GM23338 (cell line): ENCODE measurements around the gene FMN1. TPM values are rescaled to one million over a fixed set of nuclear protein-coding genes. Genes with fewer than 3 reads are reported as not detected.

Experiments
- ATAC-seq: fragments of 200-7000 bp; cut with Tn5 transposase; 3 replicates; pipeline ENCODE4 v1.9.1; 2020
- DNase-seq: peaks from one replicate; pipeline ENCODE4 v3.0.0-alpha.2; 2015; ENCODE audit warnings: low spot score
- H2AFZ ChIP-seq: fragments of 200-600 bp; sonication (generic); 2 replicates; pipeline ENCODE4 v1.8.0; 2016; ENCODE audit warnings: antibody characterized with exemption, mild to moderate bottlenecking, moderate library complexity
- H3F3A ChIP-seq: fragments of 200-600 bp; sonication (generic); replicated peaks from 2 replicates; pipeline ENCODE4 v1.8.0; 2017; ENCODE audit warnings: antibody characterized with exemption, mixed run types, low read depth
- H3K27ac ChIP-seq: fragments of 200-600 bp; sonication (generic); 2 replicates; pipeline ENCODE4 v1.6.1; 2016; ENCODE audit warnings: low read depth
- H3K27me3 ChIP-seq: fragments of 200-600 bp; sonication (generic); 2 replicates; pipeline ENCODE4 v1.8.0; 2016; ENCODE audit warnings: mild to moderate bottlenecking, mixed run types, moderate library complexity; ENCODE audit not compliant: insufficient read depth
- H3K36me3 ChIP-seq: fragments of 200-600 bp; sonication (generic); 2 replicates; pipeline ENCODE4 v1.8.0; 2016; ENCODE audit warnings: mild to moderate bottlenecking; ENCODE audit not compliant: insufficient read depth
- H3K4me1 ChIP-seq: fragments of 200-600 bp; sonication (generic); 2 replicates; pipeline ENCODE4 v1.8.0; 2016; ENCODE audit warnings: mild to moderate bottlenecking, moderate library complexity; ENCODE audit not compliant: insufficient read depth
- H3K4me2 ChIP-seq: fragments of 200-600 bp; sonication (generic); 2 replicates; pipeline ENCODE4 v1.7.1; 2017; ENCODE audit warnings: mixed run types
- H3K4me3 ChIP-seq: fragments of 200-600 bp; sonication (generic); 2 replicates; pipeline ENCODE4 v1.6.1; 2016; ENCODE audit warnings: mixed run types
- H3K79me2 ChIP-seq: fragments of 200-600 bp; sonication (generic); replicated peaks from 2 replicates; pipeline ENCODE4 v1.8.0; 2017; ENCODE audit warnings: mild to moderate bottlenecking; ENCODE audit not compliant: insufficient read depth
- H3K9me2 ChIP-seq: fragments of 200-600 bp; sonication (generic); 2 replicates; pipeline ENCODE4 v1.8.0; 2017; ENCODE audit not compliant: insufficient read depth
- H4K20me1 ChIP-seq: fragments of 200-600 bp; sonication (generic); replicated peaks from 2 replicates; pipeline ENCODE4 v1.8.0; 2017; ENCODE audit warnings: mild to moderate bottlenecking; ENCODE audit not compliant: insufficient read depth
- H3K27ac Mint-ChIP-seq: 2 replicates; pipeline ENCODE4 v1.8.0; 2020; ENCODE audit warnings: inconsistent platforms, mild to moderate bottlenecking, moderate library complexity, mixed read lengths
- H3K27me3 Mint-ChIP-seq: 3 replicates; pipeline ENCODE4 v1.8.0; 2022; ENCODE audit warnings: low read depth, mild to moderate bottlenecking, moderate library complexity, mixed read lengths, inconsistent platforms; ENCODE audit not compliant: insufficient read depth, poor library complexity
- H3K36me3 Mint-ChIP-seq: 3 replicates; pipeline ENCODE4 v1.8.0; 2021; ENCODE audit warnings: low read depth, mild to moderate bottlenecking, inconsistent platforms, moderate library complexity, mixed read lengths
- H3K4me1 Mint-ChIP-seq: 3 replicates; pipeline ENCODE4 v1.8.0; 2020; ENCODE audit warnings: mild to moderate bottlenecking, inconsistent platforms, mixed read lengths
- H3K4me3 Mint-ChIP-seq: 3 replicates; pipeline ENCODE4 v1.8.0; 2021; ENCODE audit warnings: moderate library complexity, mild to moderate bottlenecking, inconsistent platforms, mixed read lengths
- H3K9me3 Mint-ChIP-seq: 3 replicates; pipeline ENCODE4 v1.8.0; 2020; ENCODE audit warnings: moderate library complexity, mild to moderate bottlenecking, inconsistent platforms, mixed read lengths
- CTCF ChIP-seq, 2 experiments: fragments of 200-600 bp in 1 of 2; sonication (generic) in 1 of 2; conservative IDR thresholded peaks; 2 replicates each; pipeline versions ENCODE4 v1.5.1 to v1.6.1; 2016 to 2017; ENCODE audit warnings: antibody characterized with exemption in 2 of 2, low read depth in 2 of 2, mild to moderate bottlenecking in 2 of 2, moderate library complexity in 1 of 2
- EZH2 ChIP-seq: fragments of 200-600 bp; sonication (generic); IDR thresholded peaks from one replicate; pipeline ENCODE4 v1.8.0; 2017; ENCODE audit warnings: antibody characterized with exemption, mild to moderate bottlenecking, low read depth; ENCODE audit not compliant: unreplicated experiment
- NANOG ChIP-seq: IDR thresholded peaks from 2 replicates; pipeline ENCODE4 v1.6.1; 2016; ENCODE audit warnings: antibody characterized with exemption, borderline replicate concordance
- POLR2AphosphoS5 ChIP-seq: IDR thresholded peaks from 2 replicates; pipeline ENCODE4 v1.6.1; 2016; ENCODE audit warnings: antibody characterized with exemption, low read depth
- REST ChIP-seq: IDR thresholded peaks from one replicate; pipeline ENCODE4 v1.6.1; 2018; ENCODE audit warnings: antibody characterized with exemption; ENCODE audit not compliant: unreplicated experiment
- STAT1 ChIP-seq: IDR thresholded peaks from one replicate; pipeline ENCODE4 v1.6.1; 2016; ENCODE audit warnings: antibody characterized with exemption; ENCODE audit not compliant: unreplicated experiment
- ZNF114 ChIP-seq: fragments of 250-450 bp; sonication (Bioruptor Pico); IDR thresholded peaks from 2 replicates; pipeline ENCODE4 v1.5.0; 2020; ENCODE audit warnings: mild to moderate bottlenecking, moderate library complexity
- ZNF331 ChIP-seq: fragments of 250-450 bp; sonication (Bioruptor Pico); IDR thresholded peaks from 2 replicates; pipeline ENCODE4 v1.5.0; 2020; ENCODE audit warnings: low read depth, mild to moderate bottlenecking, moderate library complexity
- polyA plus RNA-seq: library from polyadenylated mRNA; unstranded; fragments of >200 nt; fragmentation: Nextera tagmentation; extraction: Ambion mirVana; gene quantifications from 2 replicates; pipeline ENCODE4 v1.2.1, GENCODE V29; 2016
- total RNA-seq: library from RNA; depleted of rRNA; stranded (reverse); fragments of >200 nt; shearing (Covaris generic); gene quantifications from 2 replicates; pipeline ENCODE4 v1.2.3, GENCODE V29; 2014
- TF ChIP-seq, protein P1 (sequence below): fragments of 250-450 bp; sonication (Bioruptor Pico); IDR thresholded peaks from 2 replicates; pipeline ENCODE4 v1.5.0; 2020; ENCODE audit warnings: mild to moderate bottlenecking, moderate library complexity

FMN1 gene
- total and polyA plus RNA-seq, 2 experiments from 2014 or later: 1.2 to 1.6 TPM

DNA sequence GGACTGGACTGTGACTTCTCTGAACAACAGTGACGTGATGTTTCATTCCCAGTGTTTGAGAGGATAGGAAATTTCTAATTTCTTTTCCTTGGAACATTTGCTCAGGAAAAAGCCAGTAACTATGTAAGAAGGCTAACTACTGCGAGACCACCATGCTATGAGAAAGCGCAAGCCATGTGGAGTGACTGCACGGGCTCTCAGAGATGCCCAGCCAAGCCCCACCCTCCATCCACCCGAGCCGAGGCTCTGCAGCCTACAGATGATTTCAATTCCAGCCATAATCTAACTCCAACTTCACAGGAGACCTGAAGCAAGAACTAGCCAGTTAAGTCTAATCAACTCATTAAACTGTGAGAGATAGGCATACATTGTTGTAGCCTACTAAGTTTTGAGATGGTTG, 352.4 kb downstream of the FMN1 start (continued):
- TF ChIP-seq, protein P1, sequence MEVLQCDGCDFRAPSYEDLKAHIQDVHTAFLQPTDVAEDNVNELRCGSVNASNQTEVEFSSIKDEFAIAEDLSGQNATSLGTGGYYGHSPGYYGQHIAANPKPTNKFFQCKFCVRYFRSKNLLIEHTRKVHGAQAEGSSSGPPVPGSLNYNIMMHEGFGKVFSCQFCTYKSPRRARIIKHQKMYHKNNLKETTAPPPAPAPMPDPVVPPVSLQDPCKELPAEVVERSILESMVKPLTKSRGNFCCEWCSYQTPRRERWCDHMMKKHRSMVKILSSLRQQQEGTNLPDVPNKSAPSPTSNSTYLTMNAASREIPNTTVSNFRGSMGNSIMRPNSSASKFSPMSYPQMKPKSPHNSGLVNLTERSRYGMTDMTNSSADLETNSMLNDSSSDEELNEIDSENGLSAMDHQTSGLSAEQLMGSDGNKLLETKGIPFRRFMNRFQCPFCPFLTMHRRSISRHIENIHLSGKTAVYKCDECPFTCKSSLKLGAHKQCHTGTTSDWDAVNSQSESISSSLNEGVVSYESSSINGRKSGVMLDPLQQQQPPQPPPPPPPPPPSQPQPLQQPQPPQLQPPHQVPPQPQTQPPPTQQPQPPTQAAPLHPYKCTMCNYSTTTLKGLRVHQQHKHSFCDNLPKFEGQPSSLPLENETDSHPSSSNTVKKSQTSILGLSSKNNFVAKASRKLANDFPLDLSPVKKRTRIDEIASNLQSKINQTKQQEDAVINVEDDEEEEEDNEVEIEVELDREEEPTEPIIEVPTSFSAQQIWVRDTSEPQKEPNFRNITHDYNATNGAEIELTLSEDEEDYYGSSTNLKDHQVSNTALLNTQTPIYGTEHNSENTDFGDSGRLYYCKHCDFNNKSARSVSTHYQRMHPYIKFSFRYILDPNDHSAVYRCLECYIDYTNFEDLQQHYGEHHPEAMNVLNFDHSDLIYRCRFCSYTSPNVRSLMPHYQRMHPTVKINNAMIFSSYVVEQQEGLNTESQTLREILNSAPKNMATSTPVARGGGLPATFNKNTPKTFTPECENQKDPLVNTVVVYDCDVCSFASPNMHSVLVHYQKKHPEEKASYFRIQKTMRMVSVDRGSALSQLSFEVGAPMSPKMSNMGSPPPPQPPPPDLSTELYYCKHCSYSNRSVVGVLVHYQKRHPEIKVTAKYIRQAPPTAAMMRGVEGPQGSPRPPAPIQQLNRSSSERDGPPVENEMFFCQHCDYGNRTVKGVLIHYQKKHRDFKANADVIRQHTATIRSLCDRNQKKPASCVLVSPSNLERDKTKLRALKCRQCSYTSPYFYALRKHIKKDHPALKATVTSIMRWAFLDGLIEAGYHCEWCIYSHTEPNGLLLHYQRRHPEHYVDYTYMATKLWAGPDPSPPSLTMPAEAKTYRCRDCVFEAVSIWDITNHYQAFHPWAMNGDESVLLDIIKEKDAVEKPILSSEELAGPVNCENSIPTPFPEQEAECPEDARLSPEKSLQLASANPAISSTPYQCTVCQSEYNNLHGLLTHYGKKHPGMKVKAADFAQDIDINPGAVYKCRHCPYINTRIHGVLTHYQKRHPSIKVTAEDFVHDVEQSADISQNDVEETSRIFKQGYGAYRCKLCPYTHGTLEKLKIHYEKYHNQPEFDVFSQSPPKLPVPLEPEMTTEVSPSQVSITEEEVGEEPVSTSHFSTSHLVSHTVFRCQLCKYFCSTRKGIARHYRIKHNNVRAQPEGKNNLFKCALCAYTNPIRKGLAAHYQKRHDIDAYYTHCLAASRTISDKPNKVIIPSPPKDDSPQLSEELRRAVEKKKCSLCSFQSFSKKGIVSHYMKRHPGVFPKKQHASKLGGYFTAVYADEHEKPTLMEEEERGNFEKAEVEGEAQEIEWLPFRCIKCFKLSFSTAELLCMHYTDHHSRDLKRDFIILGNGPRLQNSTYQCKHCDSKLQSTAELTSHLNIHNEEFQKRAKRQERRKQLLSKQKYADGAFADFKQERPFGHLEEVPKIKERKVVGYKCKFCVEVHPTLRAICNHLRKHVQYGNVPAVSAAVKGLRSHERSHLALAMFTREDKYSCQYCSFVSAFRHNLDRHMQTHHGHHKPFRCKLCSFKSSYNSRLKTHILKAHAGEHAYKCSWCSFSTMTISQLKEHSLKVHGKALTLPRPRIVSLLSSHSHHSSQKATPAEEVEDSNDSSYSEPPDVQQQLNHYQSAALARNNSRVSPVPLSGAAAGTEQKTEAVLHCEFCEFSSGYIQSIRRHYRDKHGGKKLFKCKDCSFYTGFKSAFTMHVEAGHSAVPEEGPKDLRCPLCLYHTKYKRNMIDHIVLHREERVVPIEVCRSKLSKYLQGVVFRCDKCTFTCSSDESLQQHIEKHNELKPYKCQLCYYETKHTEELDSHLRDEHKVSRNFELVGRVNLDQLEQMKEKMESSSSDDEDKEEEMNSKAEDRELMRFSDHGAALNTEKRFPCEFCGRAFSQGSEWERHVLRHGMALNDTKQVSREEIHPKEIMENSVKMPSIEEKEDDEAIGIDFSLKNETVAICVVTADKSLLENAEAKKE: no peak
- TF ChIP-seq EZH2 (no peak), CTCF (conservative IDR thresholded peaks at IDR 0.05; ENCODE audit: low read depth in 2 of 2) (no peak), STAT1 (no peak)

DNA sequence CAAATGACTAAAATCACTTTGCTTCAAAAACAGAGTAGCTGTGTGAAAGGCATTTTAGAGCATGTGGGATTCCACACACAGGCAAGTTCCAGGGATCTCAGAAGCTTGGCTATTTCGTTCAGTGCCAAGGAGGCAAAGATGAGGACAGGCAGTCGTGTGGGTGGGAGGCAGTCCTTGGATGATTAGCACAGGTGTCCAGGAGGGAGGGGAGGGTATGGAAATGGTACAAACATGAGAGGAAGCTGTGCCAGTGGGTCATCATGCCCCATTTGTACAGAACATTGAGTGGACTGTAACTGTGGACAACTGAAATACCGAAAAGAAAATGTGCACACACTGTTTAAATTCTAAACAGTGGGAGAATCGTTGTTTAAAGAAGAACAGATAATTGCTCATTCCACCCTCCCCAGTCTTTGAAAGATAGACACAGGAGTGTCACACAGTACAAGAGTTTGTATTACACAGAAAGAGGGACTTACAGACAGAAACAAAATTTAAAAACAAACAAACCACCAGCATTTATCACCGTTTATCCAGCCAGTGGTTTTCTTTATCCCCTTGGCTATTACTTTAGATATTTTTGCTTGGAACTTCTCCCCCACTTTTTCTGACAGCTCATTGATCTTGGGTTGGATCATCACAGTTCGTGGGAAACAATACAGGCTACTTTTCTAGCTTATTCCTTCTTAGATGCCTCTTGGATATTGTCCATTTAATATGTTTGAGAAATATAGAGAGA, 353.8 kb downstream of the FMN1 start:
- H3K27ac ChIP-seq: no peak overlapping the region
- H3K9me3 Mint-ChIP-seq: no peaks in the 10 kb centered on the region; the same call in 2 of the 3 replicates
- no peak overlapping the region for H3K27ac Mint-ChIP-seq
- no peaks in the 10 kb centered on the region for H3K79me2 ChIP-seq
- H3K4me3 ChIP-seq: no peak overlapping the region
- H3K4me1 Mint-ChIP-seq: peaks cover 13% of the 10 kb centered on the region
- no peaks in the 10 kb centered on the region for H3K27me3 ChIP-seq
- no peak for TF ChIP-seq REST
- no peak for TF ChIP-seq ZNF331 (CRISPR knock-in tag)
- TF ChIP-seq CTCF (conservative IDR thresholded peaks at IDR 0.05; ENCODE audit: low read depth in 2 of 2): no peak
- no peak for TF ChIP-seq EZH2
- TF ChIP-seq ZNF114 (CRISPR knock-in tag): no peak
- TF ChIP-seq NANOG: no peak
- no peak for TF ChIP-seq POLR2AphosphoS5
- DNase-seq (no peak), ATAC-seq (no peak)
- no peak overlapping the region for H2AFZ ChIP-seq
- H3K36me3 Mint-ChIP-seq: no peaks in the 10 kb centered on the region
- no peaks in the 10 kb centered on the region for H3K36me3 ChIP-seq
- H3K4me1 ChIP-seq: 0 out of 2 replicates have a peak, but pooled peaks cover 8% of the 10 kb centered on the region
- H3K4me2 ChIP-seq: no peak overlapping the region
- H3F3A ChIP-seq: no peaks in the 10 kb centered on the region
- H4K20me1 ChIP-seq: no peaks in the 10 kb centered on the region
- H3K27me3 Mint-ChIP-seq: peaks cover 2% of the 10 kb centered on the region
- 0 out of 2 replicates have a peak, but pooled peaks cover 5% of the 10 kb centered on the region for H3K9me2 ChIP-seq
- no peak overlapping the region for H3K4me3 Mint-ChIP-seq
